Fibroblast of lung (primary cell): ENCODE measurements around the gene PSMC2. TPM values are rescaled to one million over a fixed set of nuclear protein-coding genes. Genes with fewer than 3 reads are reported as not detected.

Source experiments
- DNase-seq, 2 donors: peaks; one replicate each; pipeline versions ENCODE4 v3.0.0 to v3.0.0-alpha.2; 2010; ENCODE audit warnings: low read depth in 2 of 2
- H2AFZ ChIP-seq: 2 replicates; pipeline ENCODE4 v1.5.1; 2012; ENCODE audit warnings: low read length, control low read depth, inconsistent platforms
- H3K27ac ChIP-seq: 2 replicates; pipeline ENCODE4 v1.5.1; 2011; ENCODE audit warnings: low read length, control low read depth; ENCODE audit not compliant: insufficient read depth
- H3K27me3 ChIP-seq: 2 replicates; pipeline ENCODE4 v1.5.1; 2011; ENCODE audit warnings: mild to moderate bottlenecking, low read length; ENCODE audit not compliant: control insufficient read depth, insufficient read depth
- H3K36me3 ChIP-seq: 2 replicates; pipeline ENCODE4 v1.5.1; 2011; ENCODE audit warnings: low read length; ENCODE audit not compliant: control insufficient read depth, insufficient read depth
- H3K4me1 ChIP-seq: 2 replicates; pipeline ENCODE4 v1.5.1; 2011; ENCODE audit warnings: low read length; ENCODE audit not compliant: control insufficient read depth, insufficient read depth; ENCODE audit errors: extremely low read depth
- H3K4me2 ChIP-seq: 2 replicates; pipeline ENCODE4 v1.5.1; 2011; ENCODE audit warnings: low read length, control low read depth; ENCODE audit not compliant: insufficient read depth; ENCODE audit errors: extremely low read depth
- H3K4me3 ChIP-seq, 4 experiments: fragments of 200-600 bp in 1 of 4; sonication (generic) in 1 of 4; replicated peaks in 1 of 4; 2 replicates each; pipeline ENCODE4 v1.5.1; 2011 to 2016; ENCODE audit warnings: low read length in 4 of 4, low read depth in 3 of 4, mild to moderate bottlenecking in 3 of 4, control low read depth in 2 of 4, inconsistent platforms in 1 of 4, mixed read lengths in 1 of 4; ENCODE audit not compliant: insufficient read depth in 1 of 4; ENCODE audit errors: control extremely low read depth in 1 of 4
- H3K79me2 ChIP-seq: 2 replicates; pipeline ENCODE4 v1.5.1; 2012; ENCODE audit warnings: mild to moderate bottlenecking, low read length, inconsistent platforms; ENCODE audit not compliant: control insufficient read depth, insufficient read depth
- H3K9ac ChIP-seq: 2 replicates; pipeline ENCODE4 v1.5.1; 2011; ENCODE audit warnings: mild to moderate bottlenecking, low read length, control low read depth; ENCODE audit not compliant: insufficient read depth
- H3K9me3 ChIP-seq: 2 replicates; pipeline ENCODE4 v1.5.1; 2012; ENCODE audit warnings: low read depth, low read length; ENCODE audit not compliant: control insufficient read depth, insufficient read depth
- H4K20me1 ChIP-seq: 2 replicates; pipeline ENCODE4 v1.5.1; 2011; ENCODE audit warnings: low read length; ENCODE audit not compliant: control insufficient read depth, insufficient read depth; ENCODE audit errors: extremely low read depth
- CTCF ChIP-seq, 2 donors: IDR thresholded peaks in 1 of 2; conservative IDR thresholded peaks in 1 of 2; 1 replicate in 1 of 2; 2 replicates in 1 of 2; pipeline ENCODE4 v1.5.1; 2011 to 2012; ENCODE audit warnings: low read length in 2 of 2, control low read depth in 1 of 2, inconsistent platforms in 1 of 2, low read depth in 1 of 2, mild to moderate bottlenecking in 1 of 2
- EZH2 ChIP-seq: IDR thresholded peaks from 2 replicates; pipeline ENCODE4 v1.5.1; 2012; ENCODE audit warnings: low read length, control low read depth, mild to moderate bottlenecking; ENCODE audit errors: missing control alignments
- polyA minus RNA-seq: library from RNA; depleted of rRNA, polyadenylated mRNA; stranded (reverse); fragments of >200 nt; gene quantifications from 2 replicates; pipeline ENCODE4 v1.2.3, GENCODE V29; 2011; ENCODE audit warnings: low replicate concordance
- polyA plus RNA-seq, 2 donors: library from polyadenylated mRNA; depleted of rRNA in 1 of 2; stranded (reverse) in 1 of 2; unstranded in 1 of 2; fragments of >200 nt; gene quantifications; 2 replicates each; pipeline ENCODE4 v1.2.1, GENCODE V29; 2011 to 2012; ENCODE audit warnings: missing spikeins in 1 of 2
- total RNA-seq: library from RNA; depleted of rRNA; stranded (reverse); fragments of >200 nt; gene quantifications from 2 replicates; pipeline ENCODE4 v1.2.1, GENCODE V29; 2014

PSMC2 gene
- total RNA-seq, result 144 and 175 TPM in 2 replicates
- polyA plus RNA-seq, result 305 and 340 TPM in 2 replicates
- polyA plus RNA-seq (2012), result 203 and 236 TPM in 2 replicates
- 8.7 and 23.6 TPM in 2 replicates for polyA minus RNA-seq

DNA sequence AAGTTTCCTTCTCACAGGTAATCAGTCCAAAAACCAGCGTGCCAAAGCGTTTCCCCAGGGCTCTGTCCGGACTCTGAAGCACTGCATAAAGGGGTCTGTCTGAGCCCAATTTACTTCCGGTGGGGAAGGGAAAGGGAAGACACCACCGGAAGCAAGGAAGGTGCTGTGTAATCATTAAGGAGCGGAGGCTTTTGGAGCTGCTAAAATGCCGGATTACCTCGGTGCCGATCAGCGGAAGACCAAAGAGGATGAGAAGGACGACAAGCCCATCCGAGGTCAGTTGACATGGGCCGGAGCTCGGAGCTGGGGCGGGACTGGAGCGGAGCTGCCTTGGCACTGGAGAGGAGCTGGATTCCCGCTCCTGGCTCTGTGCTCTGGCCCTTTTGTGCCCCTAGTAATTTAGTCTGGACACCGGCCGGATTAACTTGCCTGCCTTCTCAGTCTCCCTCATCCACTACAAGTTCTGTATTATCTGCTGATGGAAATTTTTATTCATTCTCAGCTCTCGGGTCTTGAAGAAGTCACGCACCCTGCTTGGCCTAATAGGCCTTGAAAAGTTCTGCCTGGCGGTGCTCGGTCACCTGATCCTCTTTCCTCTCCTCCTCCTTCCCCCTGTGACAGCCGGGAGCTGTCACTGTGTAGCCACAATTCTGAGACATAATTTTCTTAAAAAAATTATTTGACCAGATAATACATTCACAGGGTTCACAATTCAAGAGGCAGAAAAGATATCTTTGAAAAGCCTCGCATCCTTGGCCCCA, at the start of gene PSMC2:
Gene PSMC2, plus strand, starts transcription at position 137 of the 761 bp plus-strand sequence. Its CDS starts 69 bp downstream, at position 206.
- Histone ChIP-seq H3K4me2 (peak within 1 kb of the TSS; percentile 90), H3K4me1 (peaks cover 6% of the 10 kb centered on the region), H4K20me1 (no peaks in the 10 kb centered on the region), H3K9ac (peak within 1 kb of the TSS; percentile 92), H3K27me3 (no peaks in the 10 kb centered on the region), H3K9me3 (no peaks in the 10 kb centered on the region), H3K4me3 (peak within 1 kb of the TSS; percentile 74 to 99 (median 98)), H3K36me3 (peaks cover 2% of the 10 kb centered on the region), H3K79me2 (peaks cover 73% of the 10 kb centered on the region), H2AFZ (peak within 1 kb of the TSS; percentile 97), H3K27ac (peak within 1 kb of the TSS; percentile 96)
- DNase-seq, result peak; percentile 94 to 96
- no peak for TF ChIP-seq CTCF (conservative IDR thresholded peaks at IDR 0.05 in 1 of 2, IDR thresholded peaks at IDR 0.05 in 1 of 2; ENCODE audit: low read depth in 1 of 2, low read length in 2 of 2)
- no peak for TF ChIP-seq EZH2

DNA sequence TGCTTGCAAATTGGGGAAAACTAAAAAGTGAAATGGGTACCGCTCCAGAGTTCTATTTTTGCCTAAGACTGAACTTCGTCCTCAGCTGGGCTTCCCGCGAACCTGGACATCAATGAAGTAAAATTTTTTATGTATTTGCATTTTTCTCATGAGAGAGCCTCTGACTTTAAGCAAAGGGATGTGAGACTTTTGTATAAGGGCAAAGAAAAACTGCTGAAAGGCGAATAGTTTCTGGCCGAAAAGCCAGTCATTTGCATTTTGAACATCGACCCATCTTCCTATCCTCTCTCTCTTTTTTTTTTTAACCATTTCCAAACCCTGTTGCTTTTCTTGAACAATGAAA, 49.6 kb upstream of the PSMC2 start:
- peak overlapping the region; percentile 95 for H3K27ac ChIP-seq
- peaks cover 4% of the 10 kb centered on the region for H3K36me3 ChIP-seq
- peaks cover 8% of the 10 kb centered on the region for H3K4me1 ChIP-seq
- H4K20me1 ChIP-seq, result no peaks in the 10 kb centered on the region
- H3K4me2 ChIP-seq, result peak overlapping the region; percentile 91
- H3K27me3 ChIP-seq, result no peaks in the 10 kb centered on the region
- peak overlapping the region; percentile 96 for H3K9ac ChIP-seq
- peaks cover 19% of the 10 kb centered on the region for H3K79me2 ChIP-seq
- TF ChIP-seq CTCF (conservative IDR thresholded peaks at IDR 0.05 in 1 of 2, IDR thresholded peaks at IDR 0.05 in 1 of 2; ENCODE audit: low read depth in 1 of 2, low read length in 2 of 2), result no peak
- no peak for TF ChIP-seq EZH2
- no peaks in the 10 kb centered on the region for H3K9me3 ChIP-seq
- H3K4me3 ChIP-seq, result peak overlapping the region; percentile 66 to 96 (median 88)
- peak overlapping the region; percentile 73 for H2AFZ ChIP-seq
- DNase-seq, result no peak

DNA sequence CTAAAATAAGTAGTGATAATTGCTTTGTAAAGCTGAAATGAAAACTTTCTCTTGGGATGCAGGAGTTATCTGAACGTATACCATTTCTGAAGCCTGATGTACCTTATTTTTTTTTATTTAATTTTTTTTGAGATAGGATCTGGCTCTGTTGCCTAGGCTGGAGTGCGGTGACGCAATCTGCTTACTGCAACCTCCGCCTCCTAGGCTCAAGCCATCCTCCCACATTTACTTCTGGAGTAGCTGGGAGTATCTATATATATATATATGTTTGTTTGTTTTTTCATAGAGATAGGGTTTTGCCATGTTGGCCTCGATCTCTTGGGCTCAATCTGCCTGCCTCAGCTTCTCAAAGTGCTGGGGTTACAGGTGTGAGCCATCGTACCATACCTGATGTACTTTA, 47.8 kb upstream of the PSMC2 start:
- TF ChIP-seq CTCF (conservative IDR thresholded peaks at IDR 0.05 in 1 of 2, IDR thresholded peaks at IDR 0.05 in 1 of 2; ENCODE audit: low read depth in 1 of 2, low read length in 2 of 2) (no peak), EZH2 (no peak)
- H4K20me1 ChIP-seq, result no peaks in the 10 kb centered on the region
- H3K27ac ChIP-seq, result no peak overlapping the region
- H3K79me2 ChIP-seq, result peaks cover 19% of the 10 kb centered on the region
- H3K36me3 ChIP-seq, result peaks cover 4% of the 10 kb centered on the region
- peaks cover 8% of the 10 kb centered on the region for H3K4me1 ChIP-seq
- H3K4me2 ChIP-seq, result no peak overlapping the region
- no peaks in the 10 kb centered on the region for H3K9me3 ChIP-seq
- no peak for DNase-seq
- no peak overlapping the region for H3K9ac ChIP-seq
- H3K4me3 ChIP-seq, result no peak overlapping the region
- no peak overlapping the region for H2AFZ ChIP-seq
- H3K27me3 ChIP-seq, result no peaks in the 10 kb centered on the region
